ENCODE data around the gene UBXN2A.
"Not testable (repeated sequence)": the region's sequence is repeated elsewhere in the genome, so short reads cannot be mapped to it uniquely, and the experiment has no call there.

The UBXN2A gene

DNA sequence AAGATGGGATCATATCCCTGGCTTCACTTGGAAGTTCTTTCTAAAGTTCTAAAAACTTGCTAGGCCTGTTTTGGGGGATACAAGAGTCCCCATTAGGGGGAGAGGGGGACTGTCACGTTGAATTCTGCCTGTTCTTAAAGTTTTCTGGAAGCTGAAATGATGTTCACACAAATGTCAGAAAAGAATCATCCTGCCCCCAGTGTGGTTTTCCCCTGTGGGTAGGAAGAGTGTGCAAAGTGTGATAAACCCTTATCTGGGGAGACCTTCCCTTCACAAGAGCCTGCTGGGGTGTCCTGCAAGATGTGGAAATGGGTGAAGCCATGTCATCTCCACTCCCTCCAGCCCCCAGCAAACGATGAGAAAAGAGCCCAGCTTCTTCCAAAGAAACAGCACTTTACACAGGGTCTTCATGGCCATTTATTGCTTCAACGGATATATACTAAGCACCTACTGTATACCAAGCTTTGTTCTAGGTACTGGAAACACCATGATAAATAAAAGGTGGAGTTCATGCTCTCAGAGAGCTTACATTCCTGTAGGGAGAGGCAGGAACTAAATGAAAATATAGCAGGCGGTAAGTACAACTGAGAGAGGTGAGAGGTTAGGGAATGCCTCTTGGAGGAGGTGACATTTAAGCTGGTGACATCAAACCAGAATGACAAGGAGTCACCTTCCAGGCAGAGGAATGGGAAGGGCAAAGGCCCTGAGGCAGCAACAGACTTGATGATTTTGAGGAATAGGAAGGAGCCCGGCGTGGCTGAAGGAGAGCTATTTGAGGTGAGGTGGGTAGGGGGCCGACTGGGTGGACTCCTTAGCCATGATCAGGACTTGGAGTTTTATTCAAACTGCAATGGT lies 71.2 kb downstream of the UBXN2A start:
- no peak for DNase-seq

- no peak for DNase-seq
Measured at GRCh38 chr2:24012521-24013188, 72.4 kb downstream of the UBXN2A start.

DNA sequence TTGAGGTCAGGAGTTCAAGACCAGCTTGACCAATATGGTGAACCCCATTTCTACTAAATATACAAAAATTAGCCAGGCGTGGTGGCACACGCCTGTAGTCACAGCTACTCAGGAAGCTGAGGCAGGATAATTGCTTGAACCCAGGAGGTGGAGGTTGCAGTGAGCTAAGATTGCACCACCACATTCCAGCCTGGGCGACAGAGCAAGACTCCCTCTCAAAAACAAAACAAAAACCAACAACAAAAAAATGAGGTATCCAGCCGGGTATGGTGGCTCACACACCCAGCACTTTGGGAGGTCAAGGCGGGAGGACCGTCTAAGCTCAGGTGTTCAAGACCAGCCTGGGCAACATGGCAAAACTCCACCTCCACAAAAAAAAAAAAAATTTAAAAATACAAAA lies 74.6 kb downstream of the UBXN2A start:
- not testable (repeated sequence) for DNase-seq

GRCh38 chr2:24015562-24016375 lies 75.5 kb downstream of the UBXN2A start:
- DNase-seq, result no peak

DNA sequence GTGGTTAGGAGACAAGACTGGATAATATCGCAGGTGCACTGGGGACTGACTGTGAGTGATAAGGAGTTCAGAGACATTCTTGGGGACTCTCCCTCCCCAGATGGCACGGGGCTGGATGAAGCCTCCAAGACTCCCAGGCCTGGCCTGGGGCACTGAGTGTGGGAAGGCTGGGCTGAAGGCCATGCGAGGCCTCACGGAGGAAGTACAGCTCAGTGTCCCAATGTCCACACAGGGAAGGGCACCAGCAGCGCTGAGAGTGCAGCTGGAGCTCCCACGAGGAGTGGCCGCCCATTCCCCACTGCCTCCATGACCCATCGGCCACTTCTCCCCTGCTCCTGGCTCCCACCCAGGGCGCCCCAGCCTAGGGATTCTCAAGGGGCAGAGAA lies 76.1 kb downstream of the UBXN2A start:
- no peak for DNase-seq

- no peak for DNase-seq
Measured at GRCh38 chr2:24016853-24017703, 76.8 kb downstream of the UBXN2A start.

DNA sequence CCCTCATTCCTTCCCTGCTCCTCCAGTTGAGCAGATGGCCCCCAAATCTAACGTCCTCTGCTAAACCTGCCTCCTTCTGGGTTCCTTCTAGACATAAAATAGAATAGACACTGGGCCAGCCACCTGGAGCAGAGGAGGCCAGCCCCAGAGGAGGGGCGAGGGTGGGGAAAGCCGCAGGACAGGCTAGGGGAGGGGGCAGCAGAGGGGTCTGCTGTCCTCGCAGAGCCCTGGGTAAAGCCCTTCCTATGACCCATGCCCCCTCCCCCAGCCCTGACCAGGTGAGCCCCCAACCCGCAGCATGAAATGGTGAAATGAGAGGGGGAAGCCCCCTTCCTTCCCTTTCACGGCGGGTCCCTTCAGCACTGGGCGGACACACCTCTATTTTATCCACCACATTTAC lies 77.4 kb downstream of the UBXN2A start:
- DNase-seq, result no peak

DNA sequence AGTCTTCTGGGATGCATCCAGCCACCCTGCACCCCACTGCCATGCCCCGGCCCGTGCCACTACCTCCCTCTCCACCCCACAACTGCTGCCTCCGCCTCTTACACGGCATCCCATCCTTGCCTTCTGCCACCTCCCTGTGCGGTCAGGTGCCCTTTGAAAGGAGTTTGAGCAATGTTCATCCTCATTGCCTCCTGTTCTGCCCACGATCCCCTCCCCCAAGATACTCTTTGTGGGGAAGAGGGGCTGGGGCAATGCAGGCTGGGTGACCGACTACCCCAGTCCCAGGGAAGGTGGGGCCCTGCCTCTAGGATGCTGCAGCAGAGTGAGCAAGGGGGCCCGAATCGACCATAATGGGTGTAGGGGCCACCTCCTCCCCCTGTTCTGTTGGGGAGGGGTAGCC lies 78.0 kb downstream of the UBXN2A start:
- DNase-seq, result no peak

DNA sequence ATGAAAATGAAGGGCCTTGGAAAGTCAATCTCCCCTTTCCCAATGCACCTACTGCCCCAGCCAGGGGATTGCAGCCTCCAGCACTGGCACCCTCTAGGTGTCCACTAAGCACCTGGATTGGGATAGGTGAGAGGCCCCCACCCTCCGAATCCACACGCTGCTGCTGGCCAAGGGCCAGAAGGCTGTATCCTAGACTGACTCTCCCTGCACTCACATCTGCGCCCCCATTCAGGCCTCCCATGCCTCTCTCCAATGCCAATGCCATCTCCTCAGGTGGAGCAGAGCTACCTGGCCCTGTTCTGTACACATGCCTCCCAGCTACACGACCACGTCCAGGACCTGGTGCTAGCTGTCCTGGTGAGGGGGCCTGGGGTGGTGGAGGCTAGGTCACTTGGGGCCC lies 79.5 kb downstream of the UBXN2A start:
- no peak for DNase-seq

DNA sequence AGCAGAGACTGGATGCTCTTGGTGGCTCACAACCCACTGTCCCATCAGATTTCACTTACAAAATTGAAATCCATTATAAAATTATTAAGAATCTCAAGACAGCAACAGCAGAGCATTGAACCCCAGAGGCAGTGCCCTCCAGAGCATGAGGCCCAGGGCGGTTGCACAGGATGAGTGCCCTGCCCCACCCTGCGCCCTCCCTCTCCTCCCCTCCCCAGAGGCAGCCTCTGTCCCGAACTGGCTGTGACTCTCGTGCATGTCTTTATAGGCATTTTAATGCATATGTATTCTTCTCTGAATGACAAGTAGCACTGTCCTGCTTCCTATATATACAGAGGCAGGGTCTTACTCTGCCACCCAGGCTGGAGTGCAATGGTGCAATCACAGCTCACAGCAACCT lies 80.0 kb downstream of the UBXN2A start:
- DNase-seq, result no peak

DNA sequence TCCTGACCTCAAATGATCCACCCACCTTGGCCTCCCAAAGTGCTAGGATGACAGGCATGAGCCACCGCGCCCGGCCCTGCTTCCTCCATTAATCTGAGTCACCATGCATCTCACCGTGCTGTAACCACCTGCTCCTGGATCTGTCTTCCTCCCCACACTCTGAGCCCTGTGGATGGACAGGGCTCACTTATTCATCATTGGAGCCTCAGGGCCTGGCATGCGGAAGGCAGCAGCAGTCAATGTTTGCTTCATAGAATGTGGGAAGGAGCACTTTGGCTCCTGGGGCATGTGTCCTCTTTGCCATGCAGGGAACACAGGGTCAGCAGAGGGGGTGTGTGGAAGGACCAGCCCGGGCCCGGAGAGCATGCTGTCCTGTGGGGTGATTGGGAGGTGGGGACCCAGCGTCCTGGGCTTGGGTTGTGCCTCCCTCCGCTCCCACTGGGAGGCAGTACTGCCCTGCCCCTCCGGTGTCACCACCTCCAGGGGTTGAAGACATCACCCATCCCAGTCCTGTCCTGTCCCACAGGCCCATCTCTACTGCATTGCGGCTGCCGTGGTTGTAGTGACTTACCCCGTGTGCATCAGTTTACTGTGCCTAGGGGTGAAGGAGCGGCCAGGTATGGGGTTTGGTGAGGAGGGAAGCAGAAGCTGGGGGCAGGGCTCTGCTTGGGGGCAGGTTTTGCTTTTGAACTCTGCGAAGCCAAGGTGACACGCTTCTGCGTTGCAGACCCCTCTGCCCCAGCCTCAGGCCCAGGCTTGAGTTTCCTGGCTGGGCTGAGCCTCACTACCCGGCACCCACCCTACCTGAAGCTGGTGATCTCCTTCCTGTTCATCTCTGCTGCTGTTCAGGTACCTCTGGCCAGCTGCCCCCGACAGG lies 81.1 kb downstream of the UBXN2A start:
- no peak for DNase-seq

DNA sequence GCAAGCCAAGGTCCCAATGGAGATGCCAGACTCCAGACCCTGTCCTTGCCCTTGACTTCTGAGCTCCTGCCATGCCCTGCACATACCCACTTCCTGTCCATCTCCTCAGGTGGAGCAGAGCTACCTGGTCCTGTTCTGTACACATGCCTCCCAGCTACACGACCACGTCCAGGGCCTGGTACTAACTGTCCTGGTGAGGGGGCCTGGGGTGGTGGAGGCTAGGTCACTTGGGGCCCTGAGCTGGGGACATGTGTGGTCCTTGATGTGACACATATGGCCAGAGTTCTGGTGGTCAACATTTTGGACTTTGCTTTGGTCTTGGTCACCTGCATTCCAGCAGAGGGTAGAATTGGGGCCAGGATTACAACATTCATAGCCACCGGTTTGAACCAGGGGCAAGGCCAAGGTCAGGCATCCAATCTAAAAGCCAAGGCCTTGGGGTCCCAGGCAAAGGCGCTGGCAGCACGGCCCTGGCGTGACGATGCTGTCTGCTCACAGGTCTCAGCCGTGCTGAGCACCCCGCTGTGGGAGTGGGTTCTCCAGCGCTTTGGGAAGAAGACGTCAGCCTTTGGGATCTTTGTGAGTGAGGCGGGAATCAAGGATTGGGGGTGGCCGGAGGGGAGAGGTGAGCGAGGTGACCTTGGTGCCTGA lies 82.2 kb downstream of the UBXN2A start:
- DNase-seq, result no peak

- no peak for DNase-seq
Measured at GRCh38 chr2:24022975-24023575, 82.8 kb downstream of the UBXN2A start.

DNA sequence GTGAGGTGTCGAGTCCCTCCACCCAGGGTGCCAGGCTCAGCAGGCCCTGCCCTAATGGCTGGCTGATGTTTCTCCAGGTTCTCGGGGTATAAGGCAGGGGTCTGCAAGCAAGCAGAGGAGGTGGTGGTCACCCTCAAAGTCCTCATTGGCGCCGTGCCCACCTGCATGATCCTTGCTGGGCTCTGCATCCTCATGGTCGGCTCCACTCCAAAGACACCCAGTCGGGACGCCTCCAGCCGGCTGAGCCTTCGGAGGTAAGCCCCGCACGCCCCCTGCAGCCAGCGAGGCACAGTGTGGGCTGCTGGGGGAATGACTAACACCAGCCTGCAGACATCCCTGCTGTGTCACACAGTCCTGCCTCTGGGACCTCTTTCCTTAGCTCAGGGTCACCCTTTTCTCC lies 83.8 kb downstream of the UBXN2A start:
- no peak for DNase-seq

GRCh38 chr2:24024996-24025663 lies 84.9 kb downstream of the UBXN2A start:
- DNase-seq, result no peak

DNA sequence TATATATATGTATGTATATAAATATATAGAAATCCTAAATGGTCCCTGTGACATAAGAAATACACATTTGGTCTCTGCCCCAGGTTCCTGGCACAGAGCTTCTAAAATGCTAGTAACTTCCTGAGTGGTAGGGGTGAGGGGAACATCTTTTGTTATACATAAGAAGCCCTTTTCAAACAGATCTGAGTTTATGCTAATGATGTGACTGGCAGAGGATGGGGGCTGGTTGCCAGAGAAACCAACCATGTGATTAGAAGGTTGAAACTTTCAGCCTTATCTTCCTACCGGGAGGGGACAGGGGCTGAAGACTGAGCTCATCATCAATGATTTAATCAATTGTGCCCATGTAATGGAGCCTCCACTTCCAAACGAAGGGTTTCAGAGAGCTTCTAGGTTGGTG lies 86.0 kb downstream of the UBXN2A start:
- no peak for DNase-seq

DNA sequence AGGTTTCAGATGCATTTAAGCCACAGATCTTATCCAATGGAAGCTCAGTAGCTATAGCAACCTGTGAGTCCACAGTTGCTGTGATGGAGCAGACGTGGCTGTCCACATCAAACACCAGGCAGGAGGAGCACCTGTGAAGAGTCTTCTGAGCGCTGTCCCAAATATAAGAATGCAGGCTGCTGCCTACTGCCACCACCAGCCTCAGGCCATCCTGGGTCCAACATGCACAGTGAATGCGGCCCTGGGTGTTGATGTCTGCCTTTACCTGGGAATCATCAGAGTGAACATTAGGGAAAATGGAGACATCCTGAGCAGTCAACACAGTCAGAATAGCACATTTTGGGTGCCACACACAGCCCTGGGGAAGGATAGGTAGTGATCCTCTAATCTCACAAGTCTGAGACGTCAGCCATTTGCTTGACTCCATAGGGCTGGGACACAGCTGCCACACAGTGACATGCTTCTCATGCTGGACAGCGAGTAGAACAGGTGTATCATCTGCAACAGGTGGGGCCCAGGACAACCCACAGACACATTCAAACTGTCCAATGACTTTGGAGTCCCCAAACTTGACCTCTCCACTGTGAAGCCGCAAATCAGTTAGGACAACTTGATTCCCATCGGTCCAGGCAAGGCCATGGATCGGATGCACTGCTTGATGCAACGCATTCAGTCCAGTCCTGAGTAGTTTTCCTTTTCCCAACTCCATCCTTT lies 98.7 kb downstream of the UBXN2A start:
- no peak for DNase-seq

GRCh38 chr2:24040511-24040910 lies 100.2 kb downstream of the UBXN2A start:
- no peak for DNase-seq

DNA sequence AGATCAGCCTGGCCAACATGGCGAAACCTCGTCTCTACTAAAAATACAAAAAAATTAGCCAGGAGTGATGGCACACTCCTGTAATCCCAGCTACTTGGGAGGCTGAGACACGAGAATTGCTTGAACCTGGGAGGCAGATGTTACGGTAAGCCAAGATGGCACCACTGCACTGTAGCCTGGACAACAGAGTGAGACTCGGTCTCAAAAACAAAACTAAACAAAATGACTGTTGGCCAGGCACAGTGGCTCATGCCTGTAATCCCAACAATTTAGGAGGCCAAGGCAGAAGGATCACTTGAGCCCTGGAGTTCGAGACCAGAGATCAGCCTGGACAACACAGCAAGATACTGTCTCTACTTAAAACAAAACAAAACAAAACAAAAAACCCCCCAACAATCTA lies 102.9 kb downstream of the UBXN2A start:
- not testable (repeated sequence) for DNase-seq
